NCI-H1048 (cell line): ENCODE measurements around the gene CACNA1G.

Experiments
- DNase-seq: peaks from one replicate; lab custom pipeline; 2025; lab: John Stamatoyannopoulos, UW

The CACNA1G gene

DNA sequence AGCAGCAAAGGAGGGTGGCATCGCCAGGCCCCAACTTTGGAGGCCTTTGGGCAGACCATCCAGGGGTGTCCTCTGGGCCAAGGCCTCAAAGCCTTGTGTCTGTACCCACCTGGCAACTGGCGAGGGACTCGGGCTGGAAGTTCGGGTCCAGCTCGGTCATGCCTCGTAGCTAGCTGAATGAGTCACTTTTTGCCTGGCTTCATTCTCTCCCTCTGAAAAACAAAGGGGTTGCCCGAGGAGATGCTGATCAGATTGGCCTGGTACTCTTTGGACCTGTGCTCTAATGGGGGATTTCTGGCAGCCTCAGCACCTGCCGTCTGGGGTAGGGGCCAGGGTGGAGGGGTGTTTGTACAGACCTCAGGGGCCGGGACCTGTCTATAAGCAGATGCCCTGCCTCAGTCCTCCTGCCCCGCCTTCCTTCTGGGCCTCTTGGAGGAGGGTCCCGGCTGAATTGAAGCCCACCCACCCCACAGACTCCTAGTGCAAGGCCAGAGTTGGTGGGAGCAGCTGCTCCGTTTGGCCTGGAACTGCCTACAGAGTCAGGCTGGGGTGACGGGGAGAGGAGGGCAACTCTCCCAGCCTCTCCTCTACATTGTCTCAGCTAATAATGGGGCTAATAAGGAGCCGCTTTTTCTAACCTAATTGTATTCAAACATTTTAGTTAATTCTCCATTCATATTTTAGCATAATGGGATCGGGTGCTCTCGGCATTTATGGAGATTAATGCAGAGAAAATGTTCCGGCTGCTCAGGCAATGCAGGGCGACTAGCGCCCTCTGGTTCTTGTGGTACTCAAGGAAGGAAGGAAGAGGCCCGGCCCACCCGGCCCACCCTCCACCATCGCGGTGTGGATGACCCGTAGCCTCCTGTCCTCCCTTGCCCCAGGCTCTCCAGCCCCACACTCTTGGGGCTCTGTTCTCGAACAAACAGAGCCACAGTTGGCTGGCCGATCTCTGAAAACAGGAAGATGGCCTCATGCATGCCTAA lies 52.8 kb downstream of the CACNA1G start:
- DNase-seq: no peak

DNA sequence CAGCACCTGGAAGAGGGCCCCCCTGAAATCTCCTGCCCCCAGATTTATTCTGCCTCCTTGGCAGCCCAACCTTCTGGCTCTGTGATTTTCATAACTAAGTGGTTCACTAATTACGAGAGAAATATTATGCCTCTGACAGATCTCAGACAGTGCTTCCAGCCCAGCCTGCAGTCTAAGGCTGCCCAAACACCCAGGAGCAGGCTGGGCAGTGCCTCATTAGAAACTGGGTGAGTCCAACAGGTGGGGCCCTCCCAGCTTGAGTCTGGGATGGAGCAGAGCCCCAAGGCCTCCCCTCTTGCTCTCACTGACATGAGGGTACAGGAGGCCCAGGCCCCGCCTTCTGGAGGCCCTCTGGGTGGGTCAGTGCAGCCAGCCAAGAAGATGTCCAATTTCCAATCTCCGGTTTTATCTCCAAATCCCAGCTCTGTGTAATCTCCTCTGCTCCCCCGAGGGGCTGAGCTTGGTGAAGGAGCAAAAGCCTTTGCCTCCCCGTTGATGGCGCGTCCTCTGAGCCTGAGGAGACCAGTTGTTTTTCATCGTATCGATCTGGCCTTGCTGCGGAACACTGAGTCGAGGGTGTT lies 54.0 kb downstream of the CACNA1G start:
- no peak for DNase-seq

DNA sequence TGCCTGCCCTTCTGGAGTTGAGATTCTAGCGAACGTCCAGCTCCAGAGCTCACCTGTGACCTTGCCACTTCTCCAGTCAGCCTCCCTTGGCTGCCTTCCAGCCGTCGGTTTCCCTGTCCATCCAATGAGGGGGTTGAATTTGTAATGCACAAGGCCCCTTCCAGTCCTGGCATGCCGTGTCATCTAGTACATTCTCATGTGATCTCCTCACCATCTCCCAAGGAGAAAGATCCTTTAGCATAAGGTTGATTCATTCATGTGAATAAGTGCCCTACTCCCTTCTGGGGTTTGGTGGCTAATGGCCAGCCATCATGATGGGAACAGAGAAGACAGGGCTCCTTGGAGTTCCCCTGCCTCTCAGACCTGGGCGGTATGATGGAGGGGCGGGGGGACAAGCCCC lies 55.3 kb downstream of the CACNA1G start:
- no peak for DNase-seq

DNA sequence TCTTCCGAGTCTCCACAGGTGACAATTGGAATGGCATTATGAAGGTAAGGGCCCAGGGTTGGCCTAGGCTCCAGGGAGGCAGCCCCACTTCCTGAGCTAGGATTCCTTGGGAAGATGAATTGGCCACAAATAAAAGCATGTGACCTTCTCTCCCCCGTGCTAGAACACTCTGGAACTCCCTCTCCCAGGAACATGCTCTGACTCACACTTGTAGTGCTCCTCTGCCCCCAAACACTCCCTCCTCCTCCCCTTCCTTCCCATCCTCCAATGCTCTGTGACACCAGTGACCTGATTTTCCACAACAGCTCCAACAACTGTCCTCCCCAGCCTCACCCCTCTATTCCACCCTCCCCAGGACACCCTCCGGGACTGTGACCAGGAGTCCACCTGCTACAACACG lies 57.8 kb downstream of the CACNA1G start:
- DNase-seq: no peak

DNA sequence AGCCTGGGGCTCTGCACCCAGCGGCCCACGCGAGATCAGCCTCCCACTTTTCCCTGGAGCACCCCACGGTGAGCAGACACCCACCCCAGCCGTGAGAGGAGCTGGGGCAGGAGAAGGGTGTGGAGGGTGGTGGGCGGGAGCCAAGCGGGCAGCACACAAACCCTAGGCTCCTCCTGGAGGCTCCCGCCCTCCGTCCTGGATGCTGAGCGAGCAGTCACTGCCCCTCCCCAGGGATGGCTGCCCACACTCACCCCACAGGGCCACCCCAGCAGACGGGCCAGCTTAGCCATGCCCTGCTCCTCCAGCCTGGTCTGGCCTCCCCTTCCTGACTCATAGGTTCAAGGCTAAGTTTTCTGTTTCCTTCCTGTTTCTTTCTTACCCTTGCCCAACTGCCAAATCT lies 58.4 kb downstream of the CACNA1G start:
- DNase-seq: no peak

DNA sequence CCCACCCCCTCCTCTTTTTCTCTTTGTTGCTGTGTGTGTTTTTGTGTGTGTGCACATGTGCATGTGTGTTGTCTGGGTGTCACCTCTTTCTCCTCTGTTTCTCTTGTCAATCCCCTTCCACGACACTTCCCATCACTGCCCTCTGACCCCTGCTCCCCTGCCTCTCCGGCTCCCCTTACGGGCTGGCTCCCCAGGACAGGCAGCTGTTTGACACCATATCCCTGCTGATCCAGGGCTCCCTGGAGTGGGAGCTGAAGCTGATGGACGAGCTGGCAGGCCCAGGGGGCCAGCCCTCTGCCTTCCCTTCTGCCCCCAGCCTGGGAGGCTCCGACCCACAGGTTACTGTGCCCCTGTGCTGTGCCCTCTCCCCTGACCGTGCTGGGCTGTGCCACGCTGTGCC lies 59.0 kb downstream of the CACNA1G start:
- no peak for DNase-seq

DNA sequence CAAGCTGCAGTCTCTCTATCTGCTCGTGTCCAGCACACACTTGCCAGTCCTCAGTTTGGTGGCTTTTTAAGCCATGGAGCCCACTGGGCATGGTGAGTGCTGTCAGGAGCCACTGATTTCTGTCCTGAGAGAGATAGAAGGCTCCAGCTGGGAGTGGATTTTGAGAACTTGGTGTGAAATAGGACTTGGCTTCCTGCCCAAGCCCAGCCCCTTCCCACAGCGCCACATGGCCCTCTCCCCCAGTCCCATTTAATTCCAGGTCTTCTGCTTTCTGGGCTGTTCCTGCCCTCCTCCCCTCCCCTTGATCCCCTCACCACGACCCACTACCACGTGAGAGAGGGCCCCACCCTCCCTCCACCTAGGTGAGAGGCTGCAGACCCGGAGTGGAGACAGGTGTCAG lies 59.7 kb downstream of the CACNA1G start:
- DNase-seq: no peak

DNA sequence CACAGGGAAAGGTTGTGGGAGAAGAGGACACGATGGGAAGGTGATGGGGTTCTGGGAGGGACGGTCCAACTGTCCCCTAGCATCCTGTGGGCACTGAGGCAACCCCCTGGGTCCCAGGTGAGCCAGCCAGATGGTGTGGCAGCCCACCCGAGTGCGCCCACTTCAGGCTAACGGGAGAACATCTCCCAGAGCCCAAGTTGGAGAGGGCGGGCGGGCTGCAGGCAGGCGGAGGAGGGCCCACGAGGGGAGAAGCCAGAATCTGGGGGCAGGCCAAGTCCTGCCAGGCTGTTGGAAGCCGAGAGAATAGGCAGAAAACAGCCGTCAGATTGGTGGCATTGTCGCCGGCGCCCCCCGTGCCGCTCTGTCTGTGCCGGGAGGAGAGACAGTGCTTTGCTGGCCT lies 60.3 kb downstream of the CACNA1G start:
- no peak for DNase-seq

DNA sequence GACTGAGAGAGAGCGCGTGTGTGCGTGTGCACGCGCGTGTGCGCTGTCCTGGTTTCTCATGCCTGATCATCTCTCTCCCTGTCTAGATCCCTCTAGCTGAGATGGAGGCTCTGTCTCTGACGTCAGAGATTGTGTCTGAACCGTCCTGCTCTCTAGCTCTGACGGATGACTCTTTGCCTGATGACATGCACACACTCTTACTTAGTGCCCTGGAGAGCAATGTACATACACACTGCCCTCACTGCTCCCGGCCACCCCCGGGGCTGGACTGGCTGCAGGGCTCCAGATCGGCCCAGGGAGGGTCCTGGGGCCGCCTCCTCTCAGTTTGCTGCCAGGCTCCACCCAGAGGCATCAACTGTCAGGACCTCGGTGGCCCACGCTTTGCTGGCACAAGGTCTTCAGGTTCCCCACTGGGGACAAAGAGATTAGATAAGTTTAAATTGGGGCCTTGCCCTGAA lies 61.1 kb downstream of the CACNA1G start:
- no peak for DNase-seq

DNA sequence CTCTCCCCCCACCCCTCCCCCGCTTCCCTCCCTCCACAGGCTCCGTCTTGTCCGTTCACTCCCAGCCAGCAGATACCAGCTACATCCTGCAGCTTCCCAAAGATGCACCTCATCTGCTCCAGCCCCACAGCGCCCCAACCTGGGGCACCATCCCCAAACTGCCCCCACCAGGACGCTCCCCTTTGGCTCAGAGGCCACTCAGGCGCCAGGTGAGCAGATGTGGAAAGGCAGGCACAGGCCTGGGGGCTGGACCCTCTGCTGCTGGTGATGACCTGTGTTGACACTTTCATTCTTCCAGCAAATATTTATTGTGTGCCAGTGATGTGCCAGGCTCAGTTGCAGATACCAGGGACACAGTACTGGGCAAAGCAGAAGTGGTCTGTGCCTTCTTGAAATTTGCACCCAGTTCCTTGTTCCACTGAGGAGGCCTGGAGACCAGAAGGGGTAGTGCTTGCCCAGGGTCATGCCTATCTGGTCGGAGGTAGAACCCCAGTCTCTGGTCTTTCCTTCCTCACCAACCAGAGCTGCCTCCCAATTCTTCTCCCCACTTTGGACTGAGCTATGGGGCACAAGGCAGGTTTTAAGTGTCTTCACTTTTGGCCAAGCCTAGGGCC lies 63.9 kb downstream of the CACNA1G start:
- DNase-seq: no peak

DNA sequence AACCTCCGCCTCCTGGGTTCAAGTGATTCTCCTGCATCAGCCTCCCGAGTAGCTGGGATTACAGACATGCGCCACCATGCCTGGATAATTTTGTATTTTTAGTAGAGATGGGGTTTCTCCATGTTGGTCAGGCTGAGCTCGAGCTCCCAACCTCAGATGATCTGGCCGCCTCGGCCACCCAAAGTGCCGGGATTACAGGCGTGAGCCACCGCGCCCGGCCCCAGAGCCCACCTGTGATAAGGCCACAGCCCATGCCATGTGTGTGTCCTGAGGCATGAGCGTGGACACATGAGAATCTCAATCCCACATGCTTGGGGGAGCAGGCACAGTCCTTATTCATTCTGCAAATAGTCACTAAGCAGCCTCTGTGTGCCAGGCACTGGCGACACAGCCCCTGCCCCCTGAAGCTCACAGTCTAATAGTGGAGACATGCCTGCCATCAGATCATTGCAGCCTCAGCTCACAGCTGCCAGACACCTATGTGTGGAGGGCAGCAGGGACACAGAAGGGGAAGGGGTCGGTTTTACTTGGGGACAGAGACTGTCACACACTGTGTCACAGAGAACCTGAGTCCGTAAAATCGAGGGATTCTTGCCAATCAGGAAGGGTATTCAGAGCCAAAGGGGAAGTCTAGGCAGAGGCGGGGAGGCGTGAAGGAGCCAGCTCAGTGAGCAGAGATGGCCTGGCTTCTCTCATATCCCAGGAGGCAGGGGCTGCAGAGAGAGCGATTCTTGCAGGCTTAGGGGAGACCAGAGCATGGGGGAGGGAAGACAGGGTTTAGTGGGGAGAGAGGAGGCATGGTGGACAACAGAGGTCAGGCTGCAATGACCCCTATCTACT lies 64.7 kb downstream of the CACNA1G start:
- DNase-seq: no peak

DNA sequence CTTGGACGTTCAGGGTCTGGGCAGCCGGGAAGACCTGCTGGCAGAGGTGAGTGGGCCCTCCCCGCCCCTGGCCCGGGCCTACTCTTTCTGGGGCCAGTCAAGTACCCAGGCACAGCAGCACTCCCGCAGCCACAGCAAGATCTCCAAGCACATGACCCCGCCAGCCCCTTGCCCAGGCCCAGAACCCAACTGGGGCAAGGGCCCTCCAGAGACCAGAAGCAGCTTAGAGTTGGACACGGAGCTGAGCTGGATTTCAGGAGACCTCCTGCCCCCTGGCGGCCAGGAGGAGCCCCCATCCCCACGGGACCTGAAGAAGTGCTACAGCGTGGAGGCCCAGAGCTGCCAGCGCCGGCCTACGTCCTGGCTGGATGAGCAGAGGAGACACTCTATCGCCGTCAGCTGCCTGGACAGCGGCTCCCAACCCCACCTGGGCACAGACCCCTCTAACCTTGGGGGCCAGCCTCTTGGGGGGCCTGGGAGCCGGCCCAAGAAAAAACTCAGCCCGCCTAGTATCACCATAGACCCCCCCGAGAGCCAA lies 65.6 kb downstream of the CACNA1G start:
- peak; percentile 21 for DNase-seq

DNA sequence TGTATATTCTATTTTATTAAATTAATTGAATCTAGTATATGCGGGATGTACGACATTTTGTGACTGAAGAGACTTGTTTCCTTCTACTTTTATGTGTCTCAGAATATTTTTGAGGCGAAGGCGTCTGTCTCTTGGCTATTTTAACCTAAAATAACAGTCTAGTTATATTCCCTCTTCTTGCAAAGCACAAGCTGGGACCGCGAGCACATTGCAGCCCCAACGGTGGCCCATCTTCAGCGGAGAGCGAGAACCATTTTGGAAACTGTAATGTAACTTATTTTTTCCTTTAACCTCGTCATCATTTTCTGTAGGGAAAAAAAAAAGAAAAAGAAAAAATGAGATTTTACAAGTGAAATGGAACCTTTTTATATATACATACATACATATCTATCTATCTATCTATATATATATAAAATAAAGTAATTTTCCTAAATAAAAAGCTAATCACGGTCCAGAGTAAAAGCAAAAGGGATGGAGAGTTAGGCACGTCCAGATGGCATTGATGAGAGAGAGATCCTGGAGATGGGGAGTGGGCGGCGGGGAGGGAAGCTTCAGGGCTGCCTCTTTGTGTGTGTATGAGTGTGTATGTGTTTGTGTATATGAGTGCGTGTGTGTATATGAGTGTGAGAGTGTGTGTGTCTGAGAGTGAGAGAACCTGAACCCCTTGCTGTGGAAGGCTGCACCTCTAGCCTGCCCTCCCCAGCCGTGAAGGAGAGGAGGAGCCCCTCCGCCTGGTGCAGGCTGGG lies 66.7 kb downstream of the CACNA1G start:
- no peak for DNase-seq

DNA sequence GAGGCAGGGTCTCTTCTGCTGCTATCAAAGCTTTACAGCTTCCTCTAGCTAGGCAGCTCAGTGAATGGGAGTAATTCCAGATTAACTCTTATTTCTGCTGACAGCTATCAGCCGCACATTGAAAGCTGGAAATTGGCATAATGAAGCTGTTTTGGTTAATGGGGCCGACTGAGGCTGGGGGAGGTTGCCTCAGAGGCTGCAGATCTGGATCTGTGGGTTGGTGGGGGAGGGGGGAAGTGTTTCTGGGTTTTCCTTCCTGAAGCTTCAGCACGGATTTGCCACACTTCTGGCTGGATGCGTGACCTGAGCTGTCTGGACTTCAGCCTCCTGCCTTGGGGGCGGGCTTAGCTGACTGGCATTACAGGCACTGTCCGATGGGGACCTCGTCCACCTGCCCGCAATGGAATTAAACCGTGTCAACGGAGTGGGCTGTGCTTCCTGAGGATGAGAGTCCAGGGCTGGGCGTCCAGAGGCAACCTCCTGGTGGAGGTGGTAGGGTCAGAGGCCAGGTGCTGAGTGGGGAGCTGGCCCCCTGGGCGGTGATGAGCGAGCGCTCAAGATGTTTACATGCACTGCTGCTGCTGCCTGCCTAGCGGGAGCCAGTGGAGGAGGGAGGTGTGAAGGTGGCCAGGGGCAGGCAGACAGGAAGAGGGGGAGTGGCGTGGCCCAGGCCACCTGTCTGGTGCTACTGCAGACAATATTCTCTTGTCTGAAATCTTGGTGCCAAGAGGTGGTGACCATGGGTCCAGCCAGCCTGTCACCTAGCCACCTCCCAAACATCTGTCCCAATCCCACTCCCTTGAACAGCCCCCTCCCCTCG lies 67.5 kb downstream of the CACNA1G start:
- DNase-seq: no peak

DNA sequence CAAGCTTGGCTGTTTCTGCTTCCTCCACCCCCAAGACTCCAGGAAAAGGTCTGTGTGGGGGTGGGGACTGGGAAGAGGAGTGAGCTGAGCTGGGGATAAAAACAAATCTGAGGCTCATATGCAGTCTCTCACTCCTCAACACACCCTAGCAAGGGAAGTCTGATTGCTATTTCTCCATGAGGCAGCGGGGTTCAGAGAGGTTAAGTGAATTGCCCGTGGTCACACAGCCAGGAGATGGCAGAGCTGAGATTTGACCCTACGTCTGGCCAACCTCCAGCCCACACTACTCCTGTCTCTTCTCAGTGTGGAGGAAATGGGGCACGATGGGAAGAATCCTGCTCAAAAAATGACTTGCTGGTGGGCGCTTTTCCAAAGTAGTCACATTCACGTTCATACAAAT lies 69.4 kb downstream of the CACNA1G start:
- no peak for DNase-seq

DNA sequence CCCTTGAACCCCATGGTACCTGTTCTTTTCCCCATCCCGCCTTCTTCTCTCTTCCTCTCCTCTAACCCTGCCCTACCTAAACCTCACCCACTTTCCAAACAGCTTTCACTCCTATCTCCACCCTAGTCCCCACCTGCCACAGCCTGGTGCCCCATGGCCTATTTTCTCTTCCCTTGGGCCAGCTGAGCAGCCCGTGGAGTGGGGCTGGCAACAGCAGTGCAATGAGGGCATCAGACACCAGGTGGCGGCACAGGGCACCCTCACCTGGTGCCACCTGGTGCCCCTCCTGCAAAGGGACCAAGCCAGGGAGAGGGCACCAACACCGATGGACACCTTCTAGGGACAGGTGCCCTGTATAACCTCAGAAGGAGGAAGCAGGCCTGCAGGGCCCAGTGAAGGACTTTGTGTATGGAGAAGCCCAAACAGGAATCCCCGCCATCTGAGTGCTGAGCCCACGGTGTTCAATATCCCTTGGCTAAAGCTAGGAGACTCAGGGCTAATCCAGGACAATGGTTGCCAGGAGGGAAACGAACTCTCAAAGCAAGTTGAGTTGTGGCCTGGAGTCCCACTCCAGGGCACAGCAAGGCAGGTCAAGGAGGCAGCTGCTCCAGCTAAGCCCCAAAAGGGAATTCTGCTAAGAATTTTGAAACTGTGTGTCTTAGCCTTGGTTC lies 70.1 kb downstream of the CACNA1G start:
- no peak for DNase-seq

DNA sequence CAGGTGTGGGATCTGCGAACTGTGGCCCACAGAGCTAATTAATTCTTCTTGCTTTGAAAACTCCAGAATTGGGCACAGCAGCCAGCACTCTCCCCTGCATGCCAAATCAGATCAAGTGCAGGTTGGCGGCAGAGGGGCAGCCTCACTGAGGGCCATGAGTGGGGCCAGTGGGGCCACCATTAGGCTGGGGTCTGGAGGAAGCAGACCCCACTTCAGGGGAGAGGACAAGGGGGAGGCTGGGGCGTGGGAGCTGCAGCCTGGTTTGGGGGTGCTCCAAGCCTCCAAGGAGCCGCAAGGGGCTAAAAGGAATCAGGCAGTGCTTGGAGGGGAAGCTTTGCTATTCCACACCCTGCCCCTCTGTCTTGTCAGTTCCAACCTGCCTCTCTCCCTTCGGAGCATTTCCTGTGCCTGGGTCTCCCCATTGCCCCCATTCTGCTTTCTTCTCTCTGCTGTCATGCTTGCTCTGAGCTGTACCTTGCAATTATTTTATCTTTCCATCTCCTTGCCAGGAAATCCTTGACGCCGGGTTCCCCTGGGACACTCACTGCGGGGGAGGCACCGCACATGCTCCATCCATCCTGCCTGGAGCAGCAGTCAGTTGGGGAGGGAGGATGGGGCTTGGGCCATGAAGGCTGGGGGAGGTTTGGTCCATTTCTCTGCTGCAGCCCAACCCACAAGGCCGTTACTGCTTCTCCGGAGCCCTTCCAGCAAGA lies 70.8 kb downstream of the CACNA1G start:
- DNase-seq: no peak

DNA sequence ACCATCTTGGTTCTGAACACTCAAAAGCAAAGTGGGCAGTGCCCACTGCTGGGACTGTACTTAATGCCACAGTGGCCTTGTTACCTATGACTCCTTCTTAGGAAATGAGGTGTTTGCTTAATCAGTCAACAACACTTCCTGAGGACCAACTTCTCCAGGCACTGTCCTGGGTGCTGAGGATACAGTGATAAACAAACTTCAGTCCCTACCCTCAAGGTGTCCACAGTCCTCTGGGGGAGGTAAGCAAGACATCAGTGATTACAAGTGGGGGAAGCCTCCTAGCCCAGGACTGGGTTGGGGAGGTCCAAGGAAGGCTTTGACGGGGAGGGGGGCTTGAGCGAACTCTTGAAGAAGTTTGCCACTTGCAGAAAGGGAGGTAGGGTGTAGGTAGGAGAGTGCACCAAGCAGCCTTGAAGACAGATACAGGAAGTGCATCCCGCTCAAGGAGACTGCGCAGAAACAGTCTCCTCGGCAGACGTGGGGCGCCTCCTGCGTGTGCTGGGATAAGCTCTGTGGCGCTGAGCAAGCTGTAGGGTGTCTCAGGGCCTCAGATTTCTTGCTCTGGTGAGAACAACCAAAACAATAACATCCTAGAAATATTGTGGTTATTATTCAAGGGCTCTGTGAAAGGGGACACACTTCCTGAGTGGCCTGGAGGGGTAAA lies 71.5 kb downstream of the CACNA1G start:
- DNase-seq: no peak
